H9 (cell line): ENCODE results near the gene SLC25A34. TPM values are rescaled to one million over a fixed set of nuclear protein-coding genes. Genes with fewer than 3 reads are reported as not detected.

Experiments
- DNase-seq: peaks from one replicate; pipeline ENCODE4 v3.0.0-alpha.2; 2017
- H2AFZ ChIP-seq: one replicate; pipeline ENCODE4 v1.6.1; 2013; ENCODE audit warnings: mild to moderate bottlenecking, low read length, control low read depth, moderate library complexity
- H2AK5ac ChIP-seq: 2 replicates; pipeline ENCODE4 v1.6.1; 2013; ENCODE audit warnings: low read length, control low read depth, mixed read lengths; ENCODE audit not compliant: insufficient read length
- H2BK120ac ChIP-seq: one replicate; pipeline ENCODE4 v1.6.1; 2013; ENCODE audit warnings: low read depth, mild to moderate bottlenecking, low read length, control low read depth, inconsistent platforms; ENCODE audit not compliant: poor library complexity, severe bottlenecking
- H2BK12ac ChIP-seq: 2 replicates; pipeline ENCODE4 v1.6.1; 2013; ENCODE audit warnings: low read length, control low read depth, mixed read lengths, low read depth; ENCODE audit not compliant: insufficient read length
- H2BK15ac ChIP-seq: 2 replicates; pipeline ENCODE4 v1.6.1; 2013; ENCODE audit warnings: low read depth, low read length, control low read depth
- H2BK20ac ChIP-seq: one replicate; pipeline ENCODE4 v1.6.1; 2013; ENCODE audit warnings: low read depth, mild to moderate bottlenecking, low read length, control low read depth, inconsistent platforms; ENCODE audit not compliant: poor library complexity, severe bottlenecking
- H2BK5ac ChIP-seq: 2 replicates; pipeline ENCODE4 v1.6.1; 2013; ENCODE audit warnings: low read length, control low read depth, mixed read lengths; ENCODE audit not compliant: insufficient read length
- H3K14ac ChIP-seq: 2 replicates; pipeline ENCODE4 v1.6.1; 2013; ENCODE audit warnings: low read length, control low read depth; ENCODE audit not compliant: insufficient read depth
- H3K18ac ChIP-seq: 2 replicates; pipeline ENCODE4 v1.6.1; 2013; ENCODE audit warnings: low read depth, mild to moderate bottlenecking, mixed read lengths, low read length, control low read depth; ENCODE audit not compliant: insufficient read length
- H3K23ac ChIP-seq: 2 replicates; pipeline ENCODE4 v1.6.1; 2013; ENCODE audit warnings: low read length, control low read depth, mixed read lengths, low read depth; ENCODE audit not compliant: insufficient read length
- H3K23me2 ChIP-seq: 2 replicates; pipeline ENCODE4 v1.6.1; 2013; ENCODE audit warnings: low read depth, mild to moderate bottlenecking, mixed read lengths, low read length, control low read depth; ENCODE audit not compliant: insufficient read length, poor library complexity, severe bottlenecking
- H3K27ac ChIP-seq: 2 replicates; pipeline ENCODE4 v1.5.1; 2013; ENCODE audit warnings: low read length, control low read depth, mixed read lengths, low read depth; ENCODE audit not compliant: insufficient read length
- H3K27me3 ChIP-seq: 2 replicates; pipeline ENCODE4 v1.6.1; 2013; ENCODE audit warnings: low read length, control low read depth, inconsistent platforms; ENCODE audit not compliant: insufficient read depth
- H3K4ac ChIP-seq: 2 replicates; pipeline ENCODE4 v1.6.1; 2013; ENCODE audit warnings: low read depth, mild to moderate bottlenecking, control low read depth, inconsistent platforms, low read length, moderate library complexity
- H3K4me1 ChIP-seq: 2 replicates; pipeline ENCODE4 v1.6.1; 2013; ENCODE audit warnings: low read length, control low read depth, inconsistent platforms; ENCODE audit not compliant: insufficient read depth
- H3K4me2 ChIP-seq: 2 replicates; pipeline ENCODE4 v1.6.1; 2013; ENCODE audit warnings: low read length, control low read depth, mixed read lengths; ENCODE audit not compliant: insufficient read length, insufficient read depth
- H3K56ac ChIP-seq: 2 replicates; pipeline ENCODE4 v1.6.1; 2013; ENCODE audit warnings: low read depth, mild to moderate bottlenecking, mixed read lengths, low read length, control low read depth; ENCODE audit not compliant: insufficient read length
- H3K79me1 ChIP-seq: 2 replicates; pipeline ENCODE4 v1.6.1; 2013; ENCODE audit warnings: low read depth, mild to moderate bottlenecking, moderate library complexity, low read length, control low read depth, inconsistent platforms; ENCODE audit not compliant: insufficient read depth, poor library complexity, severe bottlenecking
- H3K79me2 ChIP-seq: 2 replicates; pipeline ENCODE4 v1.6.1; 2013; ENCODE audit warnings: low read length, control low read depth, inconsistent platforms; ENCODE audit not compliant: insufficient read depth
- H3K9ac ChIP-seq: 2 replicates; pipeline ENCODE4 v1.6.1; 2013; ENCODE audit warnings: low read length, control low read depth, mixed read lengths; ENCODE audit not compliant: insufficient read length; ENCODE audit errors: extremely low read depth
- H3K9me3 ChIP-seq: one replicate; pipeline ENCODE4 v1.6.1; 2013; ENCODE audit warnings: low read depth, low read length, inconsistent platforms; ENCODE audit not compliant: control insufficient read depth
- H3T11ph ChIP-seq: one replicate; pipeline ENCODE4 v1.6.1; 2013; ENCODE audit warnings: mild to moderate bottlenecking, low read length, control low read depth, inconsistent platforms
- H4K20me1 ChIP-seq: one replicate; pipeline ENCODE4 v1.6.1; 2013; ENCODE audit not compliant: control insufficient read depth, insufficient read length, insufficient read depth
- H4K5ac ChIP-seq: 2 replicates; pipeline ENCODE4 v1.6.1; 2013; ENCODE audit warnings: low read depth, mild to moderate bottlenecking, mixed read lengths, low read length, control low read depth; ENCODE audit not compliant: insufficient read length
- H4K8ac ChIP-seq: replicated peaks from 2 replicates; pipeline ENCODE4 v1.6.1; 2013; ENCODE audit warnings: low read length, control low read depth, mixed read lengths, low read depth; ENCODE audit not compliant: insufficient read length
- H4K91ac ChIP-seq: 2 replicates; pipeline ENCODE4 v1.6.1; 2013; ENCODE audit warnings: low read depth, mild to moderate bottlenecking, moderate library complexity, mixed read lengths, low read length, control low read depth; ENCODE audit not compliant: insufficient read length
- H3K27ac Mint-ChIP-seq, 3 experiments: 2 replicates in 2 of 3; 3 replicates in 1 of 3; pipeline ENCODE4 v1.8.0; 2020 to 2021; ENCODE audit warnings: mixed read lengths in 3 of 3, mild to moderate bottlenecking in 1 of 3, moderate library complexity in 1 of 3
- H3K27me3 Mint-ChIP-seq: 2 replicates; pipeline ENCODE4 v1.8.0; 2021; ENCODE audit warnings: low read depth, mild to moderate bottlenecking, moderate library complexity, mixed read lengths
- H3K36me3 Mint-ChIP-seq, 3 experiments: 2 replicates in 2 of 3; 3 replicates in 1 of 3; pipeline ENCODE4 v1.8.0; 2020 to 2021; ENCODE audit warnings: low read depth in 3 of 3, mixed read lengths in 3 of 3; ENCODE audit not compliant: insufficient read depth in 1 of 3
- H3K4me1 Mint-ChIP-seq, 2 experiments: 2 replicates each; pipeline ENCODE4 v1.8.0; 2020; ENCODE audit warnings: mixed read lengths in 2 of 2
- H3K4me3 Mint-ChIP-seq, 2 experiments: 2 replicates in 1 of 2; 3 replicates in 1 of 2; pipeline ENCODE4 v1.8.0; 2020 to 2021; ENCODE audit warnings: mild to moderate bottlenecking in 2 of 2, mixed read lengths in 2 of 2, moderate library complexity in 1 of 2
- H3K9me3 Mint-ChIP-seq, 2 experiments: 2 replicates in 1 of 2; 3 replicates in 1 of 2; pipeline ENCODE4 v1.8.0; 2020; ENCODE audit warnings: mild to moderate bottlenecking in 2 of 2, mixed read lengths in 2 of 2, moderate library complexity in 1 of 2
- CTCF ChIP-seq: fragments of 200-600 bp; sonication (generic); conservative IDR thresholded peaks from 3 replicates; pipeline ENCODE4 v1.8.0; 2021; ENCODE audit warnings: antibody characterized with exemption, mild to moderate bottlenecking
- WGBS: extraction: QIAGEN DNeasy Blood & Tissue Kit; methylation state at CpG from one replicate; pipeline ENCODE4 v1.1.7; 2013; ENCODE audit warnings: missing lambda C conversion rate, low lambda C conversion rate, mixed read lengths; ENCODE audit not compliant: insufficient read length; ENCODE audit errors: extremely low coverage; 5-methylcytosine and 5-hydroxymethylcytosine counted together
- total RNA-seq: library from RNA; stranded (reverse); gene quantifications from 2 replicates; pipeline ENCODE4 v1.2.1, GENCODE V29; 2021

Gene SLC25A34
- total RNA-seq, 1 experiment from 2014 or later: 1.5 TPM

DNA sequence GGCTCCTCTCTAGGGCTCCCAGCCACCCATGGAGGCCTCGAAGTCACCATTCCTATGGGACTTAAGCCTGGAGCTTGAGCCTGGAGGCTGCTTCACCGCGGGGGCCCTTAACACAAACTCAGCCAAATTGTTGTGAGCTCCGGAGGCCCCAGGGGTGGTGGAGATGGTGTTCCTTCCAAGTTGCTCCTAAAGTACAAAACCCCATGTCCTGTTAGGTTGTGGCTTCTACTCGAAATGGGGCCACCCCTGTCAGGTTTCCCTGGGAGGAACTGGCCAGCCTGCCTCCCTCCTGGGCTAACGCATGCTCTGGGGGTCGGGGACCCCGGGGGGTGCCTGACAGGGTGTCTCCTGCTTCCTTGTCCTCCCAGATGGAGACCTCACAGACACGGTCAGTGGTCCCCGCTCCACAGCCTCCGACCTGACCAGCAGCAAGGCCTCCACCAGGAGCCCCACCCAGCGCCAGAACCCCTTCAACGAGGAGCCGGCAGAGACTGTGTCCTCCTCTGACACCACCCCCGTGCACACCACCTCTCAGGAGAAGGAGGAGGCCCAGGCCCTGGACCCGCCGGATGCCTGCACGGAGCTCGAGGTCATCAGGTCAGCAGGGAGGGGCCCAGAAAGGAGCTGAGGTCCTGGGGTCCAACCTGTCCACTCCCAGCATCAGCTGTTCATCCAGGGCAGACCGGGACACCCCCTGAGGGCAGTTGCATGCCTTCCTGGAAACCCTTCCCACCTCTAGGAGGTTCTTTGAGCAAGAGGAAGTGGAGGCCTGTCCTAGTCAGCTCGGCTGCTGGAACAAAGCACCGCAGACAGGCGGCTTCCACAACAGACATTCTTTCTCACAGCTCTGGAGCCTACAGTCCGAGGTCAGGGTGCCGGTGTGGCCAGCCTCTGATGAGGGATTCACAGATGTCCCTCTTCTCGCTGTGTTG is 10.8 kb upstream of the SLC25A34 start:
- H2AFZ ChIP-seq: no peak overlapping the region
- Mint-ChIP-seq H3K4me3 (no peak overlapping the region), H3K36me3 (peaks cover 16 to 54% (median 33%) of the 10 kb centered on the region in 3 experiments; a peak in 6 of 7 replicates), H3K4me1 (0 out of 4 replicates have a peak, but pooled peaks cover 0 to 3% of the 10 kb centered on the region in 2 experiments), H3K27ac (peak overlapping the region; percentile 27 to 77 (median 51); a peak in 4 of 7 replicates), H3K27me3 (no peaks in the 10 kb centered on the region), H3K9me3 (no peaks in the 10 kb centered on the region)
- no peaks in the 10 kb centered on the region for H3K79me1 ChIP-seq
- no peaks in the 10 kb centered on the region for H3K9me3 ChIP-seq
- H3K79me2 ChIP-seq: no peaks in the 10 kb centered on the region
- no peak overlapping the region for H2BK20ac ChIP-seq
- H3K4me2 ChIP-seq: no peak overlapping the region
- no peak overlapping the region for H4K91ac ChIP-seq
- no peak overlapping the region for H3K56ac ChIP-seq
- no peak overlapping the region for H2BK15ac ChIP-seq
- H2BK12ac ChIP-seq: no peak overlapping the region
- no peak overlapping the region for H2AK5ac ChIP-seq
- H2BK5ac ChIP-seq: no peak overlapping the region
- H3K27me3 ChIP-seq: no peaks in the 10 kb centered on the region
- H4K8ac ChIP-seq: no peak overlapping the region
- H3K27ac ChIP-seq: no peak overlapping the region
- no peak overlapping the region for H3T11ph ChIP-seq
- no peak for TF ChIP-seq CTCF
- H3K4ac ChIP-seq: no peak overlapping the region
- WGBS: no CpG with 5 or more reads among the region's 26 CpGs
- H3K18ac ChIP-seq: no peak overlapping the region
- H3K23ac ChIP-seq: no peak overlapping the region
- no peaks in the 10 kb centered on the region for H3K23me2 ChIP-seq
- H4K5ac ChIP-seq: no peak overlapping the region
- no peak for DNase-seq
- H3K14ac ChIP-seq: no peak overlapping the region
- no peaks in the 10 kb centered on the region for H3K4me1 ChIP-seq
- no peak overlapping the region for H2BK120ac ChIP-seq
- H4K20me1 ChIP-seq: no peaks in the 10 kb centered on the region
- no peak overlapping the region for H3K9ac ChIP-seq
